H1 (cell line): Measurements from ENCODE around the gene RAB11B. TPM values are rescaled to one million over a fixed set of nuclear protein-coding genes. Genes with fewer than 3 reads are reported as not detected.

Source experiments
- CTCF ChIA-PET: fragments of 300-600 bp; sonication (Branson Sonifier 250); formaldehyde crosslinking; loops from one replicate; lab custom pipeline; 2021; ENCODE audit not compliant: partially characterized antibody; lab: Charles Lee
- POLR2A ChIA-PET: fragments of 300-600 bp; sonication (Branson Sonifier 250); formaldehyde crosslinking; loops from one replicate; lab custom pipeline; 2021; ENCODE audit warnings: inconsistent platforms; ENCODE audit not compliant: partially characterized antibody; lab: Charles Lee
- DNase-seq, 2 experiments: peaks; one replicate each; pipeline versions ENCODE4 v3.0.0 to v3.0.0-alpha.2; 2010 to 2022; ENCODE audit warnings: low spot score in 2 of 2, low read depth in 1 of 2, mixed read lengths in 1 of 2
- FAIRE-seq: peaks from 2 replicates; lab custom pipeline; 2011; peaks lifted over from hg19 to GRCh38; lab: Jason Lieb, UNC
- H2AFZ ChIP-seq: 2 replicates; pipeline ENCODE4 v1.8.1; 2012; ENCODE audit warnings: low read length, inconsistent platforms
- H2AK5ac ChIP-seq: 2 replicates; pipeline ENCODE4 v1.6.1; 2013; ENCODE audit warnings: low read depth, low read length
- H2BK120ac ChIP-seq: replicated peaks from 2 replicates; pipeline ENCODE3; 2013; ENCODE audit warnings: low read depth, low read length, inconsistent platforms
- H2BK12ac ChIP-seq: 2 replicates; pipeline ENCODE4 v1.6.1; 2013; ENCODE audit warnings: low read depth, low read length
- H2BK15ac ChIP-seq: 2 replicates; pipeline ENCODE4 v1.6.1; 2013; ENCODE audit warnings: low read length
- H2BK20ac ChIP-seq: 2 replicates; pipeline ENCODE4 v1.6.1; 2013; ENCODE audit warnings: low read length
- H2BK5ac ChIP-seq: 2 replicates; pipeline ENCODE4 v1.6.1; 2013; ENCODE audit warnings: low read depth, low read length
- H3K14ac ChIP-seq: 2 replicates; pipeline ENCODE4 v1.6.1; 2013; ENCODE audit warnings: inconsistent platforms; ENCODE audit not compliant: insufficient read length
- H3K18ac ChIP-seq: 2 replicates; pipeline ENCODE4 v1.6.1; 2013; ENCODE audit warnings: low read length; ENCODE audit errors: extremely low read depth
- H3K23ac ChIP-seq: 2 replicates; pipeline ENCODE4 v1.6.1; 2013; ENCODE audit warnings: inconsistent platforms; ENCODE audit not compliant: insufficient read length
- H3K23me2 ChIP-seq: 2 replicates; pipeline ENCODE4 v1.6.1; 2013; ENCODE audit warnings: low read depth, low read length
- H3K27ac ChIP-seq: 2 replicates; pipeline ENCODE4 v1.6.1; 2011; ENCODE audit warnings: low read depth, low read length, inconsistent platforms
- H3K27me3 ChIP-seq, 4 experiments: replicated peaks in 1 of 4; 1 replicate in 1 of 4; 2 replicates in 3 of 4; pipeline versions ENCODE4 v1.6.1 to v1.8.1; 2011 to 2013; ENCODE audit warnings: low read length in 3 of 4, mild to moderate bottlenecking in 3 of 4, inconsistent platforms in 2 of 4, mixed read lengths in 2 of 4, moderate library complexity in 1 of 4; ENCODE audit not compliant: control insufficient read depth in 3 of 4, insufficient read depth in 3 of 4; ENCODE audit errors: extremely low read depth in 1 of 4
- H3K36me3 ChIP-seq, 4 experiments: 2 replicates each; pipeline versions ENCODE4 v1.6.1 to v1.8.1; 2011 to 2013; ENCODE audit warnings: mild to moderate bottlenecking in 4 of 4, low read length in 3 of 4, moderate library complexity in 2 of 4, control low read depth in 1 of 4, inconsistent platforms in 1 of 4; ENCODE audit not compliant: insufficient read depth in 4 of 4, control insufficient read depth in 2 of 4
- H3K4ac ChIP-seq: replicated peaks from 2 replicates; pipeline ENCODE3; 2013; ENCODE audit warnings: low read length, low read depth, mixed read lengths, inconsistent platforms; ENCODE audit not compliant: insufficient read length
- H3K4me1 ChIP-seq, 4 experiments: replicated peaks in 1 of 4; 1 replicate in 1 of 4; 2 replicates in 3 of 4; pipeline versions ENCODE4 v1.6.1 to v1.8.1; 2011 to 2013; ENCODE audit warnings: low read length in 3 of 4, inconsistent platforms in 2 of 4, mixed read lengths in 1 of 4; ENCODE audit not compliant: insufficient read depth in 4 of 4, control insufficient read depth in 3 of 4
- H3K4me2 ChIP-seq, 2 experiments: 2 replicates each; pipeline versions ENCODE4 v1.6.1 to v1.8.1; 2011 to 2013; ENCODE audit warnings: low read depth in 2 of 2, low read length in 2 of 2, control low read depth in 1 of 2, inconsistent platforms in 1 of 2, mild to moderate bottlenecking in 1 of 2; ENCODE audit not compliant: insufficient read depth in 1 of 2
- H3K4me3 ChIP-seq, 4 experiments: fragments of 200-600, 300-600 bp in 1 of 4; sonication (generic), shearing (Covaris generic), sonication (Bioruptor Twin) in 1 of 4; 2 replicates each; pipeline versions ENCODE4 v1.5.1 to v1.8.1; 2011 to 2016; ENCODE audit warnings: low read length in 4 of 4, low read depth in 3 of 4, control low read depth in 2 of 4, inconsistent platforms in 2 of 4, mild to moderate bottlenecking in 2 of 4, mixed read lengths in 1 of 4, moderate library complexity in 1 of 4; ENCODE audit not compliant: insufficient read depth in 2 of 4; ENCODE audit errors: extremely low read depth in 1 of 4
- H3K56ac ChIP-seq: replicated peaks from 2 replicates; pipeline ENCODE3; 2013; ENCODE audit warnings: low read depth, mild to moderate bottlenecking, mixed read lengths, low read length, inconsistent platforms; ENCODE audit not compliant: insufficient read length
- H3K79me1 ChIP-seq: 2 replicates; pipeline ENCODE4 v1.6.1; 2013; ENCODE audit warnings: low read depth, low read length, control low read depth
- H3K79me2 ChIP-seq, 2 experiments: 2 replicates each; pipeline versions ENCODE4 v1.6.1 to v1.8.1; 2012 to 2013; ENCODE audit warnings: low read length in 2 of 2, mild to moderate bottlenecking in 2 of 2, inconsistent platforms in 1 of 2; ENCODE audit not compliant: insufficient read depth in 2 of 2, control insufficient read depth in 1 of 2
- H3K9ac ChIP-seq, 4 experiments: replicated peaks in 1 of 4; 1 replicate in 1 of 4; 2 replicates in 3 of 4; pipeline versions ENCODE4 v1.6.1 to v1.8.1; 2011 to 2013; ENCODE audit warnings: low read depth in 3 of 4, low read length in 3 of 4, control low read depth in 2 of 4, mild to moderate bottlenecking in 2 of 4, moderate library complexity in 2 of 4, inconsistent platforms in 1 of 4; ENCODE audit errors: extremely low read depth in 1 of 4
- H3K9me3 ChIP-seq, 2 experiments: 2 replicates each; pipeline versions ENCODE4 v1.6.1 to v1.8.1; 2012 to 2013; ENCODE audit warnings: mild to moderate bottlenecking in 2 of 2, moderate library complexity in 2 of 2, control low read depth in 1 of 2, inconsistent platforms in 1 of 2, low read depth in 1 of 2, low read length in 1 of 2, mixed read lengths in 1 of 2; ENCODE audit not compliant: insufficient read depth in 2 of 2
- H4K20me1 ChIP-seq, 2 experiments: replicated peaks in 1 of 2; 2 replicates each; pipeline versions ENCODE3 to v1.8.1; 2011 to 2013; ENCODE audit warnings: inconsistent platforms in 2 of 2, low read length in 2 of 2, mild to moderate bottlenecking in 1 of 2; ENCODE audit not compliant: insufficient read depth in 2 of 2, control insufficient read depth in 1 of 2
- H4K5ac ChIP-seq: 2 replicates; pipeline ENCODE4 v1.6.1; 2013; ENCODE audit warnings: low read length, low read depth, mixed read lengths, inconsistent platforms; ENCODE audit not compliant: insufficient read length
- H4K8ac ChIP-seq: 2 replicates; pipeline ENCODE4 v1.8.0; 2013; ENCODE audit warnings: mild to moderate bottlenecking, moderate library complexity, low read length, inconsistent platforms; ENCODE audit not compliant: insufficient read depth; ENCODE audit errors: extremely low read depth
- H4K91ac ChIP-seq: replicated peaks from 2 replicates; pipeline ENCODE3; 2013; ENCODE audit warnings: low read length, mixed read lengths, inconsistent platforms; ENCODE audit not compliant: insufficient read length
- BACH1 ChIP-seq: IDR thresholded peaks from 2 replicates; pipeline ENCODE4 v1.6.1; 2012; ENCODE audit warnings: low read length, improper control_type of control experiment
- CHD2 ChIP-seq: IDR thresholded peaks from 2 replicates; pipeline ENCODE4 v1.6.1; 2012; ENCODE audit warnings: low read length, improper control_type of control experiment
- EP300 ChIP-seq, 2 experiments: IDR thresholded peaks; 1 replicate in 1 of 2; 2 replicates in 1 of 2; pipeline ENCODE4 v1.6.1; 2011 to 2012; ENCODE audit warnings: low read depth in 2 of 2, low read length in 2 of 2, mild to moderate bottlenecking in 2 of 2, borderline replicate concordance in 1 of 2, inconsistent platforms in 1 of 2, moderate library complexity in 1 of 2
- HDAC6 ChIP-seq: IDR thresholded peaks from one replicate; pipeline ENCODE4 v1.7.1; 2012; ENCODE audit warnings: low read depth, mild to moderate bottlenecking, inconsistent platforms, low read length, moderate library complexity
- KDM5A ChIP-seq: fragments of 200-600 bp; IDR thresholded peaks from 2 replicates; pipeline ENCODE4 v1.7.1; 2012; ENCODE audit warnings: mild to moderate bottlenecking, low read length, inconsistent platforms, mixed read lengths
- RNF2 ChIP-seq: fragments of 200-900, 300-1000 bp; sonication (generic); IDR thresholded peaks from 2 replicates; pipeline ENCODE4 v1.7.1; 2016; ENCODE audit warnings: borderline replicate concordance, low read depth, mild to moderate bottlenecking, antibody characterized with exemption, low read length; ENCODE audit not compliant: poor library complexity, severe bottlenecking; ENCODE audit errors: missing control alignments
- RXRA ChIP-seq: IDR thresholded peaks from 2 replicates; pipeline ENCODE4 v1.6.1; 2011; ENCODE audit warnings: low read depth, mild to moderate bottlenecking, low read length, moderate library complexity; ENCODE audit not compliant: insufficient read depth
- TEAD4 ChIP-seq: IDR thresholded peaks from 2 replicates; pipeline ENCODE4 v1.6.1; 2012; ENCODE audit warnings: low read depth, low read length, inconsistent platforms, mixed read lengths
- WGBS, 2 experiments: shearing (Covaris generic) in 1 of 2; methylation state at CpG; one replicate each; pipeline versions ENCODE4 v1.1.6 to v1.1.7; 2013 to 2015; ENCODE audit warnings: low lambda C conversion rate in 2 of 2, mixed read lengths in 2 of 2, inconsistent platforms in 1 of 2, low coverage in 1 of 2, missing lambda C conversion rate in 1 of 2; ENCODE audit not compliant: insufficient replicate concordance in 2 of 2, insufficient coverage in 1 of 2, insufficient read length in 1 of 2; ENCODE audit errors: extremely low coverage in 1 of 2, missing lambda C conversion rate in 1 of 2; 5-methylcytosine and 5-hydroxymethylcytosine counted together
- polyA plus RNA-seq, 7 experiments: library from polyadenylated mRNA; depleted of rRNA in 3 of 7; stranded (reverse) in 5 of 7; unstranded in 2 of 7; fragments of >200 nt in 5 of 7; fragments of 200-250 nt in 2 of 7; gene quantifications; 1 replicate in 5 of 7; 2 replicates in 1 of 7; 4 replicates in 1 of 7; pipeline versions ENCODE4 v1.2.1 to v1.2.3, GENCODE V29; 2011 to 2013; ENCODE audit warnings: missing spikeins in 2 of 7, mixed read lengths in 2 of 7
- total RNA-seq: library from RNA; stranded (reverse); fragmentation: NEBNext Ultra II Directional; extraction: Animal tissue kit (Norgen Biotek cat#: 25700); gene quantifications from 2 replicates; pipeline ENCODE4 v1.2.1, GENCODE V29; 2021

RAB11B gene
- total and polyA plus RNA-seq, 2 of the 8 experiments (the other 6 are each of a cell fraction or from before 2014, with no cell fraction given) = 50.2 to 85.8 TPM

- H3K4me1 ChIP-seq = no peaks in the 10 kb centered on the region
- no peak overlapping the region for H2BK5ac ChIP-seq
- no peaks in the 10 kb centered on the region; a peak in 2 of 8 replicates for H3K36me3 ChIP-seq
- no peak overlapping the region for H2BK120ac ChIP-seq
- H2AK5ac ChIP-seq = no peak overlapping the region
- no peak overlapping the region for H4K5ac ChIP-seq
- H3K79me1 ChIP-seq = no peaks in the 10 kb centered on the region
- TF ChIP-seq KDM5A = no peak
- TF ChIP-seq TEAD4 = no peak
- TF ChIP-seq RNF2 = no peak
- TF ChIP-seq EP300 (IDR thresholded peaks at IDR 0.05; ENCODE audit: borderline replicate concordance in 1 of 2, low read depth in 2 of 2, low read length in 2 of 2) = no peak
- no peak for TF ChIP-seq BACH1
- TF ChIP-seq HDAC6 = no peak
- no peak for TF ChIP-seq CHD2
- TF ChIP-seq RXRA = no peak
- no peak overlapping the region for H3K4ac ChIP-seq
- FAIRE-seq (no peak), DNase-seq (no peak)
- no peak overlapping the region for H3K4me2 ChIP-seq
- H4K91ac ChIP-seq = no peak overlapping the region
- CTCF ChIA-PET = interaction anchor here (0.7 to 4.9 kb wide), 6 partner anchors 8 to 68 kb away, joined by 3 to 23 read pairs (median 4); no protein-coding TSS in a partner anchor
- no peaks in the 10 kb centered on the region for H4K20me1 ChIP-seq
- no peak overlapping the region for H3K27ac ChIP-seq
- H3K9ac ChIP-seq = no peak overlapping the region
- H3K18ac ChIP-seq = no peak overlapping the region
- POLR2A ChIA-PET = interaction anchor here (0.9 to 2.8 kb wide), 4 partner anchors 13 to 83 kb away, joined by 3 to 17 read pairs (median 4); partner anchors contain the start of gene RAB11B
- no peak overlapping the region for H4K8ac ChIP-seq
- no peak overlapping the region for H2BK15ac ChIP-seq
- H3K9me3 ChIP-seq = no peaks in the 10 kb centered on the region
- H3K4me3 ChIP-seq = no peak overlapping the region
- no peak overlapping the region for H2BK12ac ChIP-seq
- H2BK20ac ChIP-seq = 0 out of 2 replicates have a peak overlapping the region, but pooled peaks have one; percentile 32
- H3K23me2 ChIP-seq = no peaks in the 10 kb centered on the region
- H2AFZ ChIP-seq = no peak overlapping the region
- no peaks in the 10 kb centered on the region for H3K27me3 ChIP-seq
- H3K56ac ChIP-seq = no peak overlapping the region
- no peaks in the 10 kb centered on the region for H3K79me2 ChIP-seq
- no peak overlapping the region for H3K14ac ChIP-seq
- no peak overlapping the region for H3K23ac ChIP-seq
- WGBS, 2 experiments = no CpG with 5 or more reads among the region's 1 CpG
These were observed 12.6 kb upstream of the RAB11B start for GRCh38 chr19:8377598-8377997.
